K562 (cell line): ENCODE measurements around the gene FREM1. TPM values are rescaled to one million over a fixed set of nuclear protein-coding genes. Genes with fewer than 3 reads are reported as not detected.

Experiments
- ATAC-seq: fragments of 200-7000 bp; cut with Tn5 transposase; 3 replicates; pipeline ENCODE4 v1.9.1; 2020; ENCODE audit warnings: moderate library complexity
- BruUV-seq: library from RNA; stranded (reverse); fragments of 400-500 nt; replicated peaks from 2 replicates; lab custom pipeline; 2021; lab: Mats Ljungman, UMichigan
- CTCF ChIA-PET: fragments of 300-600 bp; formaldehyde crosslinking; extraction: SDS; loops from one replicate; lab custom pipeline; 2021; ENCODE audit warnings: low intra/inter-chr PET ratio; lab: Yijun Ruan, JAX
- POLR2A ChIA-PET: fragments of 300-600, 350-650 bp; sonication (Branson Sonifier 250); formaldehyde crosslinking; extraction: SDS; loops from one replicate; lab custom pipeline; 2021; ENCODE audit warnings: antibody characterized with exemption, inconsistent platforms; lab: Yijun Ruan, JAX
- DNase-seq, 4 experiments: peaks; one replicate each; pipeline versions ENCODE4 v3.0.0 to v3.0.0-alpha.2; 2011 to 2018; ENCODE audit warnings: low spot score in 3 of 4, mixed read lengths in 3 of 4; ENCODE audit errors: extremely low read depth in 1 of 4
- FAIRE-seq: peaks from 2 replicates; lab custom pipeline; 2011; peaks lifted over from hg19 to GRCh38; lab: Jason Lieb, UNC
- H2AFZ ChIP-seq: 2 replicates; pipeline ENCODE4 v1.6.0; 2011; ENCODE audit warnings: low read depth, low read length, control low read depth, inconsistent platforms
- H3K27ac ChIP-seq: fragments of 200-600 bp; 3 replicates; pipeline ENCODE4 v1.8.0; 2011; ENCODE audit warnings: low read depth, mild to moderate bottlenecking, control low read depth, inconsistent platforms, low read length, moderate library complexity, mixed read lengths; ENCODE audit errors: extremely low read depth
- H3K27me3 ChIP-seq, 2 experiments: fragments of 300-600 bp in 1 of 2; 2 replicates in 1 of 2; 3 replicates in 1 of 2; pipeline versions ENCODE4 v1.6.0 to v1.8.0; 2011; ENCODE audit warnings: inconsistent platforms in 2 of 2, low read length in 2 of 2, mild to moderate bottlenecking in 1 of 2, mixed read lengths in 1 of 2, moderate library complexity in 1 of 2; ENCODE audit not compliant: control insufficient read depth in 2 of 2, insufficient read depth in 2 of 2
- H3K36me3 ChIP-seq: fragments of 300-600 bp; 3 replicates; pipeline ENCODE4 v1.8.0; 2011; ENCODE audit warnings: mild to moderate bottlenecking, low read length, inconsistent platforms; ENCODE audit not compliant: control insufficient read depth, insufficient read depth
- H3K4me1 ChIP-seq, 2 experiments: fragments of 200-600 bp in 1 of 2; replicated peaks in 1 of 2; 2 replicates in 1 of 2; 3 replicates in 1 of 2; pipeline versions ENCODE4 v1.5.1 to v1.8.0; 2011; ENCODE audit warnings: inconsistent platforms in 2 of 2, low read length in 2 of 2, mild to moderate bottlenecking in 1 of 2, mixed read lengths in 1 of 2, moderate library complexity in 1 of 2; ENCODE audit not compliant: control insufficient read depth in 2 of 2, insufficient read depth in 2 of 2
- H3K4me2 ChIP-seq: 2 replicates; pipeline ENCODE4 v1.6.1; 2011; ENCODE audit warnings: low read length, control low read depth, inconsistent platforms, mixed read lengths; ENCODE audit not compliant: insufficient read depth
- H3K4me3 ChIP-seq: fragments of 200-600 bp; sonication (generic), shearing (Covaris generic); 2 replicates; pipeline ENCODE4 v1.5.1; 2016; ENCODE audit warnings: control low read depth, inconsistent platforms
- H3K79me2 ChIP-seq: fragments of 200-600 bp; 3 replicates; pipeline ENCODE4 v1.8.0; 2011; ENCODE audit warnings: low read length, inconsistent platforms; ENCODE audit not compliant: control insufficient read depth, insufficient read depth
- H3K9ac ChIP-seq, 2 experiments: 2 replicates each; pipeline versions ENCODE4 v1.6.0 to v1.6.1; 2011; ENCODE audit warnings: low read depth in 2 of 2, low read length in 2 of 2, control low read depth in 1 of 2, inconsistent platforms in 1 of 2, mild to moderate bottlenecking in 1 of 2, mixed read lengths in 1 of 2; ENCODE audit not compliant: insufficient read depth in 1 of 2
- H3K9me1 ChIP-seq: one replicate; pipeline ENCODE4 v1.6.0; 2011; ENCODE audit warnings: inconsistent platforms, mild to moderate bottlenecking, low read length, moderate library complexity; ENCODE audit not compliant: control insufficient read depth, insufficient read depth
- H3K9me3 ChIP-seq: replicated peaks from 2 replicates; pipeline ENCODE4 v1.5.1; 2011; ENCODE audit warnings: low read depth, low read length, inconsistent platforms; ENCODE audit not compliant: control insufficient read depth, insufficient read depth
- H4K20me1 ChIP-seq: replicated peaks from 2 replicates; pipeline ENCODE4 v1.6.1; 2011; ENCODE audit warnings: low read length, inconsistent platforms, mixed read lengths; ENCODE audit not compliant: control insufficient read depth, insufficient read depth
- L3MBTL2 ChIP-seq: fragments of 450-650 bp; IDR thresholded peaks from 2 replicates; pipeline ENCODE4 v1.6.1; 2016; ENCODE audit warnings: mild to moderate bottlenecking, moderate library complexity
- MEIS2 ChIP-seq: fragments of 450-650 bp; IDR thresholded peaks from 2 replicates; pipeline ENCODE4 v1.6.1; 2014; ENCODE audit warnings: mild to moderate bottlenecking; ENCODE audit not compliant: partially characterized antibody
- NR4A1 ChIP-seq, 2 experiments: fragments of 250-450 bp in 1 of 2; fragments of 450-650 bp in 1 of 2; sonication (Bioruptor Pico) in 1 of 2; IDR thresholded peaks; 2 replicates each; pipeline versions ENCODE4 v1.4.0 to v1.6.1; 2016 to 2020; ENCODE audit warnings: mild to moderate bottlenecking in 2 of 2, missing compliant biosample characterization in 1 of 2, missing genetic modification characterization in 1 of 2, moderate library complexity in 1 of 2
- PHF8 ChIP-seq: fragments of 200-600 bp; sonication (generic); IDR thresholded peaks from 2 replicates; pipeline ENCODE4 v1.6.1; 2012; ENCODE audit warnings: mixed run types, mild to moderate bottlenecking, inconsistent platforms, low read length, moderate library complexity, borderline replicate concordance
- SAFB2 ChIP-seq: fragments of 200-400 bp; formaldehyde crosslinking; IDR thresholded peaks from 2 replicates; pipeline ENCODE4 v1.6.1; 2018; ENCODE audit warnings: borderline replicate concordance, low read length, low read depth, moderate library complexity; ENCODE audit not compliant: severe bottlenecking
- SMAD4 ChIP-seq: fragments of 250-450 bp; sonication (Bioruptor Pico); conservative IDR thresholded peaks from 2 replicates; pipeline ENCODE4 v1.8.0; 2021; ENCODE audit warnings: inconsistent platforms, mild to moderate bottlenecking, moderate library complexity
- SMARCA4 ChIP-seq: fragments of 450-650 bp; IDR thresholded peaks from 2 replicates; pipeline ENCODE4 v1.6.1; 2016
- SMARCA5 ChIP-seq: fragments of 450-650 bp; IDR thresholded peaks from 2 replicates; pipeline ENCODE4 v1.6.1; 2016
- SRSF9 ChIP-seq: fragments of 200-400 bp; formaldehyde crosslinking; IDR thresholded peaks from 2 replicates; pipeline ENCODE4 v1.6.1; 2017; ENCODE audit warnings: low read depth, low read length, borderline replicate concordance
- TBP ChIP-seq: optimal IDR thresholded peaks from 2 replicates; pipeline ENCODE3; 2011; ENCODE audit warnings: low read depth, low read length, improper control_type of control experiment
- TCF3 ChIP-seq: sonication (generic); formaldehyde crosslinking; IDR thresholded peaks from 2 replicates; pipeline ENCODE4 v1.4.0; 2020; ENCODE audit warnings: mild to moderate bottlenecking, missing genetic modification reagents
- ZFX ChIP-seq: sonication (generic); formaldehyde crosslinking; IDR thresholded peaks from 2 replicates; pipeline ENCODE4 v1.8.0; 2022; ENCODE audit warnings: mild to moderate bottlenecking, missing genetic modification reagents, moderate library complexity
- ZNF232 ChIP-seq: sonication (generic); formaldehyde crosslinking; IDR thresholded peaks from 2 replicates; pipeline ENCODE4 v1.8.0; 2022; ENCODE audit warnings: mild to moderate bottlenecking, missing genetic modification reagents
- ZNF589 ChIP-seq: fragments of 200-800 bp; sonication (Bioruptor generic); IDR thresholded peaks from 2 replicates; pipeline ENCODE4 v1.6.1; 2016; ENCODE audit warnings: low read depth, missing genetic modification characterization, missing compliant biosample characterization
- WGBS: fragments of 100-300 bp; shearing (Covaris generic); methylation state at CpG from one replicate; pipeline ENCODE4 v1.1.6; 2016; ENCODE audit warnings: low coverage, mixed read lengths; ENCODE audit not compliant: insufficient coverage; ENCODE audit errors: missing lambda C conversion rate; 5-methylcytosine and 5-hydroxymethylcytosine counted together
- in situ Hi-C: fragments of 300-500 bp; cut with MboI; formaldehyde crosslinking; loops from 4 replicates; pipeline ENCODE4 v1.15.0; 2018; ENCODE audit warnings: inconsistent platforms, mixed read lengths
- intact Hi-C: fragments of 100-400 bp; cut with micrococcal nuclease; formaldehyde crosslinking; loops from 2 replicates; pipeline ENCODE4 v1.14.2; 2022
- polyA plus RNA-seq, 8 experiments: library from polyadenylated mRNA; depleted of rRNA in 4 of 8; stranded (reverse) in 5 of 8; unstranded in 3 of 8; fragments of >200 nt; fragmentation: Nextera tagmentation in 2 of 8; fragmentation: Illumina TruSeq in 1 of 8; extraction: Ambion mirVana in 2 of 8; extraction: Trizol in 1 of 8; gene quantifications; 2 replicates each; pipeline versions ENCODE4 v1.2.1 to v1.2.3, GENCODE V29; 2011 to 2014; ENCODE audit warnings: inconsistent platforms in 1 of 8, missing spikeins in 1 of 8
- total RNA-seq, 7 experiments: library from RNA; depleted of rRNA in 6 of 7; stranded (reverse); fragments of >200 nt in 6 of 7; fragmentation: Illumina TruSeq in 2 of 7; extraction: Trizol in 2 of 7; gene quantifications; 2 replicates each; pipeline versions ENCODE4 v1.2.1 to v1.2.3, GENCODE V29; 2011 to 2021; ENCODE audit warnings: low replicate concordance in 1 of 7
- TF ChIP-seq, protein P1 (sequence below): fragments of 450-650 bp; conservative IDR thresholded peaks from 2 replicates; pipeline ENCODE4 v1.6.1; 2016; ENCODE audit warnings: missing genetic modification characterization, low read depth, mild to moderate bottlenecking, missing compliant biosample characterization, moderate library complexity
- TF ChIP-seq, protein P2 (sequence below): fragments of 450-650 bp; formaldehyde crosslinking; IDR thresholded peaks from 2 replicates; pipeline ENCODE4 v1.4.0; 2022; ENCODE audit warnings: mild to moderate bottlenecking, moderate library complexity
- TF ChIP-seq, protein P3 (sequence below): fragments of 450-650 bp; formaldehyde crosslinking; IDR thresholded peaks from 2 replicates; pipeline ENCODE4 v1.4.0; 2022; ENCODE audit warnings: missing genetic modification characterization
- TF ChIP-seq, protein P4 (sequence below): fragments of 250-450 bp; sonication (Bioruptor Pico); IDR thresholded peaks from 2 replicates; pipeline ENCODE4 v1.5.0; 2020; ENCODE audit warnings: mild to moderate bottlenecking, borderline replicate concordance

The FREM1 gene
- total and polyA plus RNA-seq, 9 of the 15 experiments (the other 6 are each of a cell fraction or from before 2014, with no cell fraction given) = 0.03 to 0.24 (median 0.13) TPM; not detected in 2

DNA sequence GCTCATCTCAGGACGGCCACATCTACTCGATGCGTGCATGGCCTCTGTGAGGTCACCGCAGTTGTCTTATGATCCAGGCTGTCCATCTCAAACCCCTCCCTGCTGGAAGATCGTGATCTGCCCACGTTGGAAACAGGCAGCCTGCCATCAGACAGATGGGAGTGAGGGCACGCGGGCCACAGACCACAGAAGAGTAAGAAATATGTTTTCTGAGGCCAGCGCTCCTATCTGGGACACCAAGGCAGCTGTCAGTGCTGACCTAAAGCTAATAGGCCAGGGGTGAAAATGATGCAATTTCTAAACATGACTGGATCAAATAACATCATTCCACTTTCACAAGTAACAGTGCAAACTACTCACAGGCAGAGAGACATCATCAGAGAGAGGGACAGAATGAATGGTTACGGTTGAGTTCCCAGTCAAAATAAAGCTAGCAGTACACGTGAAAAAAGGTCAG lies 130.6 kb downstream of the FREM1 start:
- no peaks in the 10 kb centered on the region for H4K20me1 ChIP-seq
- TF ChIP-seq SMAD4 (CRISPR knock-in tag) = 0 out of 2 replicates have a peak, but pooled peaks have one; percentile 28
- TF ChIP-seq, protein P1, sequence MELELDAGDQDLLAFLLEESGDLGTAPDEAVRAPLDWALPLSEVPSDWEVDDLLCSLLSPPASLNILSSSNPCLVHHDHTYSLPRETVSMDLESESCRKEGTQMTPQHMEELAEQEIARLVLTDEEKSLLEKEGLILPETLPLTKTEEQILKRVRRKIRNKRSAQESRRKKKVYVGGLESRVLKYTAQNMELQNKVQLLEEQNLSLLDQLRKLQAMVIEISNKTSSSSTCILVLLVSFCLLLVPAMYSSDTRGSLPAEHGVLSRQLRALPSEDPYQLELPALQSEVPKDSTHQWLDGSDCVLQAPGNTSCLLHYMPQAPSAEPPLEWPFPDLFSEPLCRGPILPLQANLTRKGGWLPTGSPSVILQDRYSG (tag) = no peak
- TF ChIP-seq, protein P2, sequence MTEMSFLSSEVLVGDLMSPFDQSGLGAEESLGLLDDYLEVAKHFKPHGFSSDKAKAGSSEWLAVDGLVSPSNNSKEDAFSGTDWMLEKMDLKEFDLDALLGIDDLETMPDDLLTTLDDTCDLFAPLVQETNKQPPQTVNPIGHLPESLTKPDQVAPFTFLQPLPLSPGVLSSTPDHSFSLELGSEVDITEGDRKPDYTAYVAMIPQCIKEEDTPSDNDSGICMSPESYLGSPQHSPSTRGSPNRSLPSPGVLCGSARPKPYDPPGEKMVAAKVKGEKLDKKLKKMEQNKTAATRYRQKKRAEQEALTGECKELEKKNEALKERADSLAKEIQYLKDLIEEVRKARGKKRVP (CRISPR knock-in tag) = peak; percentile 33; the same call in 1 of the 2 replicates
- no peak for TF ChIP-seq SMARCA4
- TF ChIP-seq PHF8 = no peak
- TF ChIP-seq TBP = no peak
- no peak for TF ChIP-seq ZNF232 (CRISPR knock-in tag)
- TF ChIP-seq SRSF9 = no peak
- TF ChIP-seq SMARCA5 = no peak
- no peak for TF ChIP-seq ZFX (CRISPR knock-in tag)
- TF ChIP-seq, protein P3, sequence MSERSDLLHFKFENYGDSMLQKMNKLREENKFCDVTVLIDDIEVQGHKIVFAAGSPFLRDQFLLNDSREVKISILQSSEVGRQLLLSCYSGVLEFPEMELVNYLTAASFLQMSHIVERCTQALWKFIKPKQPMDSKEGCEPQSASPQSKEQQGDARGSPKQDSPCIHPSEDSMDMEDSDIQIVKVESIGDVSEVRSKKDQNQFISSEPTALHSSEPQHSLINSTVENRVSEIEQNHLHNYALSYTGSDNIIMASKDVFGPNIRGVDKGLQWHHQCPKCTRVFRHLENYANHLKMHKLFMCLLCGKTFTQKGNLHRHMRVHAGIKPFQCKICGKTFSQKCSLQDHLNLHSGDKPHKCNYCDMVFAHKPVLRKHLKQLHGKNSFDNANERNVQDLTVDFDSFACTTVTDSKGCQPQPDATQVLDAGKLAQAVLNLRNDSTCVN (CRISPR knock-in tag) = no peak
- 0 out of 2 replicates have a peak, but pooled peaks have one; percentile 21 for TF ChIP-seq ZNF589 (CRISPR knock-in tag)
- no peak for TF ChIP-seq SAFB2
- TF ChIP-seq L3MBTL2 = peak; percentile 55; the same call in 1 of the 2 replicates
- no peak for TF ChIP-seq TCF3 (CRISPR knock-in tag)
- peak; percentile 29 for TF ChIP-seq MEIS2
- TF ChIP-seq, protein P4, sequence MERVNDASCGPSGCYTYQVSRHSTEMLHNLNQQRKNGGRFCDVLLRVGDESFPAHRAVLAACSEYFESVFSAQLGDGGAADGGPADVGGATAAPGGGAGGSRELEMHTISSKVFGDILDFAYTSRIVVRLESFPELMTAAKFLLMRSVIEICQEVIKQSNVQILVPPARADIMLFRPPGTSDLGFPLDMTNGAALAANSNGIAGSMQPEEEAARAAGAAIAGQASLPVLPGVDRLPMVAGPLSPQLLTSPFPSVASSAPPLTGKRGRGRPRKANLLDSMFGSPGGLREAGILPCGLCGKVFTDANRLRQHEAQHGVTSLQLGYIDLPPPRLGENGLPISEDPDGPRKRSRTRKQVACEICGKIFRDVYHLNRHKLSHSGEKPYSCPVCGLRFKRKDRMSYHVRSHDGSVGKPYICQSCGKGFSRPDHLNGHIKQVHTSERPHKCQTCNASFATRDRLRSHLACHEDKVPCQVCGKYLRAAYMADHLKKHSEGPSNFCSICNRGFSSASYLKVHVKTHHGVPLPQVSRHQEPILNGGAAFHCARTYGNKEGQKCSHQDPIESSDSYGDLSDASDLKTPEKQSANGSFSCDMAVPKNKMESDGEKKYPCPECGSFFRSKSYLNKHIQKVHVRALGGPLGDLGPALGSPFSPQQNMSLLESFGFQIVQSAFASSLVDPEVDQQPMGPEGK (CRISPR knock-in tag) = no peak
- TF ChIP-seq NR4A1 (CRISPR knock-in tag; IDR thresholded peaks at IDR 0.05) = no peak
- TF ChIP-seq NR4A1 (tag; IDR thresholded peaks at IDR 0.05) = peak; percentile 76

More for the DNA sequence above, 130.6 kb downstream of the FREM1 start:
- H3K9ac ChIP-seq = no peak overlapping the region
- BruUV-seq = no TSS peak
- no peaks in the 10 kb centered on the region for H3K36me3 ChIP-seq
- no peaks in the 10 kb centered on the region for H3K27me3 ChIP-seq
- H3K79me2 ChIP-seq = no peaks in the 10 kb centered on the region
- H3K4me1 ChIP-seq = no peaks in the 10 kb centered on the region; a peak in 2 of 5 replicates
- no peak for DNase-seq
- CTCF ChIA-PET = no interaction called here
- intact Hi-C loops = no loop called here
- H3K4me2 ChIP-seq = peak overlapping the region; percentile 46
- no peaks in the 10 kb centered on the region for H3K9me1 ChIP-seq
- ATAC-seq = peak; percentile 46
- no peak overlapping the region for H3K27ac ChIP-seq
- no peak overlapping the region for H3K4me3 ChIP-seq
- 4% methylated on average over 9 of the region's 11 CpGs for WGBS
- POLR2A ChIA-PET = interaction anchor here (0.7 to 1.3 kb wide), 3 partner anchors 11 to 51 kb away, joined by 3 to 4 read pairs (median 4); no protein-coding TSS in a partner anchor
- no peak for FAIRE-seq
- no peaks in the 10 kb centered on the region for H3K9me3 ChIP-seq
- peak overlapping the region; percentile 74 for H2AFZ ChIP-seq
- in situ Hi-C loops = no loop called here
